HG03469 (cell line): ENCODE measurements around the gene ZNF385D.

ENCODE experiments used
- ATAC-seq: cut with Tn5 transposase; IDR thresholded peaks from one replicate; pipeline ENCODE4 v1.9.1; 2021; ENCODE audit warnings: mild to moderate bottlenecking, moderate library complexity, moderate number of reproducible peaks; ENCODE audit not compliant: unreplicated experiment

ZNF385D gene

GRCh38 chr3:21750080-21750696, 822 bp downstream of the ZNF385D start:
- ATAC-seq, result no peak

- no peak for ATAC-seq
Measured at GRCh38 chr3:21747966-21748555, 2.9 kb downstream of the ZNF385D start.

DNA sequence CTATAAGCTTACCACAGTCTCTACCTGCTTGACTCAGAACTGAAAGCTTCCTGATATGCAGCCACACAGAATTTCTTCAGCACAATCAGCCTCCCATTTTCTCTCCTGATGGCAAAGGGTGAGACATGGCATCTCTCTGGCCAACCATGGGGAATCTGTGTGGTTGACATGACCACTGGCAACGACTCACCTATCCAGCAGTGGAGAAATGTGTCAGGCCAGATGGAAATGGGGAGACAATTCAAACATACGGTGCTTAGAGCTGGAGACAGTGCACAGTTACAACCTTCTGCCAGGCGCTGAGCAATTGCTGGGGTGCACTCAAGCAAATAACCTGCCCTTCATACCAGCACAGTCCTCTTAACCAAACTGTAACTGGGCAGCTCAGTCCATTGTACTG, 3.6 kb downstream of the ZNF385D start:
- no peak for ATAC-seq

DNA sequence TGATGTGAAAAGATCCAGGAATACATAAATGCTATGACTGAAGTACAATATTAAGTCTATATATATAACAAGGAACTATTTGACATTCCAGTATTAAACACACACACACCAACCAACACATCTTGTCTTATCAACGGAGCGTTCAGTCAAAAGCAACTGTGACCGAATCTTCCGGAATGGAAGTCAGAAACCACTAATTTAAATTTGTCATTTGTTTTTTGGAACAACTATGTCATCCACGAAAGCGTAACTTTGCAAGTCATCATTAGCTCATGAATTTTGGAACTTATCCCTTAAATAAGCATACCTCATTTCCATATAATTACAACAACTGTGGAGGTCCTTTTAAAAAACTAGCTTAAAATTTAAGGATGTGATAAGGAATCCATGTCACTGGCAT, 5.0 kb downstream of the ZNF385D start:
- ATAC-seq, result no peak

DNA sequence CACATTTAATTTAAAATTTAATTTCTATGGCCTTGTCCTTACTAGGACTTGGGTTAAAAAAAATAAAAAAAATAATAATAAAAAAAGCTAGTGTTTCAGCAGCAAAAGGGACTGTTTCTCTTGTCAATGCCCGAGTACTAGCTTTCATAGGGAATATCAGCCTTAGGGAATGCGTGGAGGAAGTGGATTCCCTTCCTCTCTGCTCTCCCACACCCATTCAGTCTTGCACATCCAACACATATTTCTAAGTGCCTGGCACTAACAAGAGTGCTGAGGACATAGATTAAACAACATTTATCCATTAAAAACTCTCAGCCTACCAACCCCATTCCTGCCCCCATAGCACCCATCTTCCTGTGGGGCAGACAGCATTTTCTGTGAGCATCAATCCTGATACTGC, 6.2 kb downstream of the ZNF385D start:
- ATAC-seq, result no peak

GRCh38 chr3:21738935-21739702, 11.9 kb downstream of the ZNF385D start:
- no peak for ATAC-seq

- no peak for ATAC-seq
Measured at GRCh38 chr3:21738283-21738682, 12.7 kb downstream of the ZNF385D start.

DNA sequence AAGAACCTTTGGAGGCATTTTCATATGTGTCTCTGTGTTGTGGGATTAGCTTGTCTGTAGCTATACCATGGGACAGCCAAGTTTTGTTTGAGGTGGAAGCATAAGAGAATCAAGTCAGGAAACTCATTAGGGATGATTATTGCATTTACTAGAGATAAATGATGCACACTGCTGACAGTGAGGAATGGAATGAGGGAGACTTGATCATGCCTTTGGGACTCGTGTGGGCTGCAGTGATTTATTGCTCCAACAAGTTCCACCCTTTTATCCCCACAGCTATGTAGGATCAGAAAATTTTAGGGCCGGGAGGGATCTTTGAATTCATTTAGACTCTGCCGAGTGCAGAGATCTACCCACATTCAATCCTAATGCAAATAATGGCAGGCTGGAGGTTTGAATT, 16.3 kb downstream of the ZNF385D start:
- no peak for ATAC-seq

- no peak for ATAC-seq
Measured at GRCh38 chr3:21729888-21730459, 21.0 kb downstream of the ZNF385D start.

- ATAC-seq, result no peak
Measured at GRCh38 chr3:21729331-21729730, 21.7 kb downstream of the ZNF385D start.

GRCh38 chr3:21722768-21723167, 28.2 kb downstream of the ZNF385D start:
- no peak for ATAC-seq

DNA sequence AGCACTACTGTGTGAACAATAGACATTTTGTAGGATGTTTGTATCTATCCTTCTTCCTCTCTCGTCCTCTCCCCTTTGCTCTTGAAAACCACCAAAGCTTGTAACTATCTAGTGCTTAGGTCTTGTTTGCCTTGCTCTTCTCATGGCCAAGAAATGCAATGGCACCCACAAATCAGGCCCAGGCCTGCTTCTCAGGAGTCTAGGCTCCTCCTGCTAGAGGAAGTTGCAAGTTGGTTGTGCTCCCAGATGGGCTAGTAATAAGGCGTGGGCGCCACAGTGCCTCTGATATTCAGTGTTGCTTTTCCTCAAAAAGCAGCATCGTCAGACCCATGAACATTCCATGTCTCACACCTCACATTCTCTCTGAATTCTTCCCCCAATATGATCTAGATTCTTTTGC, 28.7 kb downstream of the ZNF385D start:
- ATAC-seq, result no peak

DNA sequence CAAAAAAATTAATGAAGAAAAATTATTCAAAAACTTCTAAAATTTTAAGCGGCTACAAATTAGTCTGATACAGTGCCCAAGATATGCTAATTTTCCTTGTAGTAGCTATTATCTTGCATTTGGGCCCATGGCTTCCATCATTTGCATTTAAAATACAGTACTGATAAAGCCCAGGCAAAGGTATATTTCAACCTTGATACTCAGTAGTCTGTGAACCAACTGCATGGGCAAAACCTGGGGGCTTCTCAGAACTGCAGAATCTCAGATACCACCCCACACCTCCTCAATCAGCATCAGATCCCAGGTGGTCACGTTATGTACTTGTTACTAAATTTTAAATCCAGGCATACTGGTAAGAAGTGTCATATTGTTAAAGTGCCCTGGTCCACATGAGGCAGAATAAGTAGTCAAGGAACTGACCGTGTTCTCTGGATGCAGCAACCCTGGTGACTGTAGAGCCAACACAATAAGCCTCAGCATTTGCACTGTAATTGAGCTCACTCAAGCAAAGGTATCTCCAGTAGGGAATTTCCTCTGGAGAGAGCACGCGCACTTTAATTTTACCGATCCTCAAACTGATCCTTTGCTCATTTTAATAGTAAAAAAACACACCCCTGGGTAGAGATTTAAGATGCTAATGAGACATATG, 31.9 kb downstream of the ZNF385D start:
- ATAC-seq, result no peak

DNA sequence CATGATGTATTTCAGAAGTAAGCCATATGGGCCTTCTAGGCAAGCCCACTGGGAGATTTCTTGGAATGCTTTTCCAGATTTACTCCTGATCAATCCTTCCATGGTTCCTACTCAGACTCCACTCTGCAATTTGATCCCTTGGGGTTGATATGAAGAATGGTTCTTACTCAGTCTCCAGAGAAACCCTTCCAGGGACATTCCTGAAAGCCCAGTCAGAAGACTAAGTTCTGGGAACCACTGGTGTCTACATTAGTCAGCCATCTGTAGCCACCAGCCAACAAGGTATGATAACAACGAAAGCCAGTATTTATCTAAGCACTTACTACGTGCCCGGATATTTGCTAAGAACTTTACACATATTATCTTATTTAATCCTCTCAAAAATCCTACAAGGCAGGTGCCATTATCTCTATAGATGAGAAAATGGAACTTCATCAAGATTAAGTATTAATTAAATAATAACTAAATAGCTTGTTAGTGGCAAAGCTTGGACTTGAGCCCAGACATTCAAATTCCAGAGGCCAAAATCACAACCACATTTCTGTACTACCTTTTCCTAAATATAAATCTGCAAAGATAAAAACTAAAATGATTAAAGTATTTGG, 32.7 kb downstream of the ZNF385D start:
- no peak for ATAC-seq

DNA sequence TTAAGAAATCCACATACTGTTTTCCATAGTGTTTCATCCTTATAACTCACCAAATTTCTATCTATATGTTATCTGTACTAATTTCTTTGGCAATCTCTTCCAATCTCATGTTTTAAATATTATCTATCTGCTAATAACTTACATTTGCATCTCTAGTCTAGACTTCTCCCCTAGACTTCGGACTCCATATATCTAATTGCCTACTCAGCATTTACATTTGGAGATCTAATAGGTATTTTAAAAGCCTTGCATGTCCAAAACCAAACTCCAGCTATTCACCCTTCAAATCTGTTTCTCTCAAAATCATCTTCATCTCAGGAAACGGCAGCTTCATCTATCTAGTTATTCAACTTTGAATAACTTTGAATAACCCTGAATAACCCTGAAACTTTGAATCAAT, 35.3 kb downstream of the ZNF385D start:
- no peak for ATAC-seq

DNA sequence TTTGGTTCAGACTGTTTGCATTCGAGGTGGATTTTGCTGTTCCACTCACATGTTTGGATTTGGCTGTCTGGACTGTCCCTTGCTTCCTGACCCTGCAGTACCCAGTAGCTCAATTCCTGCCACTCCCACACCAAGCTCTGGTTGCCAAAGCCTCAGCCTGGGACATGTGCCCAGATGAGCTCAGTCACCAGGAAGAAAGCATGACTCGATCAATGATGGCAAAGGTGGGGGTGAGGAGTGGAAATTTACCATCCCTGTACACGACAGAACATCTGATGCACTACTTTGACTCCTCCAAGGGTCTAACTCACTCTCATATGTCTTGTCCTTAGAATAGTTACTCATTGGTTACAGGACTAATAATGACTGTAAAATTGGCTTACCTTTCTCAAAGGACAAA, 45.2 kb downstream of the ZNF385D start:
- no peak for ATAC-seq

GRCh38 chr3:21704796-21705195, 46.2 kb downstream of the ZNF385D start:
- ATAC-seq, result no peak

GRCh38 chr3:21703291-21703690, 47.7 kb downstream of the ZNF385D start:
- ATAC-seq, result no peak

DNA sequence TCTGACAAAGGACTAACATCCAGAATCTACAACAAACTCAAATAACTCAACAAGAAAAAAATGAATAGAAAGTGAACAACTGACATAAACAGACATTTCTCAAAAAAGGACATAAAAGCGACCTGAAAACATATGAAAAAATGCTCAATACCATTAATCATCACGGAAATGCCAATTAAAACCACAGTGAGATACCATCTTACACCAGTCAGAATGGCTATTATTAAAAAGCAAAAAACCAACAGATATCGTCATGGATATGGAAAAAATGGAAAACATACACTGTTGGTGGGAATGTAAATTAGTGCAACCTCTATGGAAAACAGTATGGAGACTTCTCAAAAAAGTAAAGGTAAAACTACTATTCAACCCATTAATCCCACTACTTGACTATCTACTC, 53.3 kb downstream of the ZNF385D start:
- no peak for ATAC-seq

GRCh38 chr3:21694506-21694905, 56.5 kb downstream of the ZNF385D start:
- ATAC-seq, result no peak

GRCh38 chr3:21691036-21691435, 60.0 kb downstream of the ZNF385D start:
- ATAC-seq, result no peak
